A673 (cell line): ENCODE measurements around the gene CCR8. TPM values are rescaled to one million over a fixed set of nuclear protein-coding genes. Genes with fewer than 3 reads are reported as not detected.

Source experiments
- BruUV-seq: library from RNA; stranded (reverse); fragments of 400-500 nt; replicated peaks from 2 replicates; lab custom pipeline; 2021; lab: Mats Ljungman, UMichigan
- CTCF ChIA-PET: fragments of 300-600 bp; sonication (Branson Sonifier 250); formaldehyde crosslinking; loops from one replicate; lab custom pipeline; 2022; ENCODE audit warnings: antibody characterized with exemption; lab: Charles Lee
- POLR2A ChIA-PET: fragments of 300-600 bp; sonication (Branson Sonifier 250); formaldehyde crosslinking; loops from one replicate; lab custom pipeline; 2022; ENCODE audit warnings: antibody characterized with exemption; ENCODE audit not compliant: low non-redundant PET; lab: Charles Lee
- DNase-seq: peaks from one replicate; pipeline ENCODE4 v3.0.0-alpha.2; 2015; ENCODE audit warnings: low spot score
- H3K27ac ChIP-seq: fragments of 200-600 bp; sonication (generic); 2 replicates; pipeline ENCODE4 v1.5.1; 2016; ENCODE audit warnings: mixed run types, low read depth, mild to moderate bottlenecking, mixed read lengths, antibody characterized with exemption, low read length; ENCODE audit not compliant: poor library complexity, severe bottlenecking
- H3K27me3 ChIP-seq: fragments of 200-600 bp; sonication (generic); replicated peaks from 2 replicates; pipeline ENCODE4 v1.6.1; 2017; ENCODE audit warnings: mixed run types, low read depth, mild to moderate bottlenecking, mixed read lengths, antibody characterized with exemption, low read length; ENCODE audit not compliant: insufficient read depth, poor library complexity
- H3K36me3 ChIP-seq: fragments of 200-600 bp; sonication (generic); 2 replicates; pipeline ENCODE4 v1.6.1; 2016; ENCODE audit warnings: mixed run types, mild to moderate bottlenecking, mixed read lengths, antibody characterized with exemption, low read length; ENCODE audit not compliant: insufficient read depth, poor library complexity, severe bottlenecking
- H3K4me1 ChIP-seq: fragments of 200-600 bp; sonication (generic); 2 replicates; pipeline ENCODE4 v1.6.1; 2017; ENCODE audit warnings: mixed run types, mild to moderate bottlenecking, mixed read lengths, antibody characterized with exemption, low read length; ENCODE audit not compliant: insufficient read depth, poor library complexity, severe bottlenecking
- H3K4me3 ChIP-seq: fragments of 200-600 bp; sonication (generic); 2 replicates; pipeline ENCODE4 v1.5.1; 2016; ENCODE audit warnings: low read depth, mixed run types, mild to moderate bottlenecking, mixed read lengths, low read length; ENCODE audit not compliant: poor library complexity, severe bottlenecking
- H3K9me3 ChIP-seq: fragments of 200-600 bp; sonication (generic); 2 replicates; pipeline ENCODE4 v1.6.1; 2016; ENCODE audit warnings: mixed run types, low read depth, mild to moderate bottlenecking, mixed read lengths, antibody characterized with exemption, low read length; ENCODE audit not compliant: poor library complexity, severe bottlenecking
- CTCF ChIP-seq: fragments of 300-800, 200-600 bp; sonication (generic); conservative IDR thresholded peaks from 2 replicates; pipeline ENCODE4 v1.5.1; 2017; ENCODE audit warnings: low read depth, mild to moderate bottlenecking, antibody characterized with exemption, low read length, moderate library complexity, mixed read lengths
- EZH2 ChIP-seq: fragments of 200-600 bp; sonication (generic); IDR thresholded peaks from 2 replicates; pipeline ENCODE4 v1.6.1; 2017; ENCODE audit warnings: borderline replicate concordance, low read depth, mild to moderate bottlenecking, mixed read lengths, antibody characterized with exemption, low read length; ENCODE audit not compliant: poor library complexity, severe bottlenecking
- intact Hi-C: fragments of 100-400 bp; cut with micrococcal nuclease; formaldehyde crosslinking; loops from one replicate; pipeline ENCODE4 v1.10.0; 2022; ENCODE audit not compliant: unreplicated experiment
- total RNA-seq: library from RNA; stranded (reverse); gene quantifications from 2 replicates; pipeline ENCODE4 v1.2.3, GENCODE V29; 2021

CCR8 gene
- total RNA-seq, 1 experiment from 2014 or later: not detected

DNA sequence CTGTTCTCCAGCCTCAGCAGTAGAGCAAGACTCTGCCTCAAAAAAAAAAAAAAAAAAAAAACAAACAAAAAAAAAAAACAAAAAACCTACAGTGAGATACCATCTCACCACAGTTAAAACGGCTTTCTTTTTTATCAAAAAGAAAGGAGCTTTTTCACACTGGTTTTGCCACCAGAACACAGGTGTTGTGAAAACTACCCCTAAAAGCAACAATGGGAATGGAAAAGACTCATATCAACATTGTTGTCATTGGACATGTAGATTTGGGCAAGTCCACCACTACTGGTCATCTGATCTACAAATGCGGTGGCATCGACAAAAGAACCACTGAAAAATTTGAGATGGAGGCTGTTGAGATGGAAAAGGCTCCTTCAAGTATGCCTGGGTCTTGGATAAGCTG is 28.8 kb downstream of the CCR8 start:
- Histone ChIP-seq H3K27me3 (peaks cover 2% of the 10 kb centered on the region), H3K9me3 (no peaks in the 10 kb centered on the region), H3K36me3 (no peaks in the 10 kb centered on the region), H3K27ac (no peak overlapping the region), H3K4me1 (no peaks in the 10 kb centered on the region), H3K4me3 (no peak overlapping the region)
- DNase-seq: no peak
- intact Hi-C loops: no loop called here
- TF ChIP-seq CTCF: no peak
- no peak for TF ChIP-seq EZH2
- BruUV-seq: no TSS peak
- ChIA-PET CTCF (no interaction called here), POLR2A (no interaction called here)

DNA sequence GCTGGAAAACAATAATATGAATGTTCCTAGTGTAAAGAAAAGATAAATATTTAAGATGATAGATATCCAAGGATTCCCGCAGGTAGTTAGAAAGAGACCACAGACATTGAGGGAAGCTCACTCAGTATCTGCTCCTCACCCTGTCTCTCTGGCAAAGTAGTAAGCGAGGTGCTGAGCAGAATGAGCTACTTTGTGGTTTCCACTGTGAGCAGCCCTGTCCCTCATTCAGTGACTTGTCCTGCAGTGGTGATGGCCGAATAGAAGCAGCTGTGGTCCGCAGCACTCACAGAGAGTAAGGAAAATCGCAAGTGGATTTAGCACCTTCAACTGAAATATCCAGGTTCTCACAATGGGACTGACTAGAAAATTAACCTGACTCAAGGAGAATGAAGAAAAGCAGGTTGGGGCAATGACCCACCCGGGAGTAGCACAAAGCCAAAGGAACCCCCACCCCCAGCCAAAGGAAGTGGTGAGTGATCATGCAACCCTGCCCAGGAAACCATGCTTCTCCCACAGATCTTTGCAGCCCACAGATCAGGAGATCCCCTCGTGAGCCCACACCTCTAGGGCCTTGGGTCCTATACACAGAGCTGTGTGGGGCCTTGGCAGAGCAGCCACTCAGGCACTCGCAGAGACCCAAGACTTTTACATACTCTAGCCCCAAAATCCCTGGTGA is 31.9 kb downstream of the CCR8 start:
- CTCF ChIA-PET: no interaction called here
- no peaks in the 10 kb centered on the region for H3K4me1 ChIP-seq
- no peaks in the 10 kb centered on the region for H3K36me3 ChIP-seq
- H3K4me3 ChIP-seq: no peak overlapping the region
- H3K27ac ChIP-seq: no peak overlapping the region
- POLR2A ChIA-PET: no interaction called here
- TF ChIP-seq CTCF: no peak
- TF ChIP-seq EZH2: no peak
- DNase-seq: no peak
- BruUV-seq: no TSS peak
- intact Hi-C loops: no loop called here
- no peaks in the 10 kb centered on the region for H3K9me3 ChIP-seq
- H3K27me3 ChIP-seq: no peaks in the 10 kb centered on the region

- no peaks in the 10 kb centered on the region for H3K4me1 ChIP-seq
- ChIA-PET CTCF (no interaction called here), POLR2A (no interaction called here)
- no peak for DNase-seq
- H3K27ac ChIP-seq: no peak overlapping the region
- no peaks in the 10 kb centered on the region for H3K36me3 ChIP-seq
- no TSS peak for BruUV-seq
- H3K4me3 ChIP-seq: no peak overlapping the region
- intact Hi-C loops: no loop called here
- no peak for TF ChIP-seq EZH2
- no peak for TF ChIP-seq CTCF
- H3K27me3 ChIP-seq: no peaks in the 10 kb centered on the region
- H3K9me3 ChIP-seq: no peaks in the 10 kb centered on the region
These were observed 32.7 kb downstream of the CCR8 start for GRCh38 chr3:39362192-39362591.
